Activated naive CD4-positive, alpha-beta T cell treated with anti-CD3 and anti-CD28 coated beads, Interleukin-2, amount 50 U/mL, for 72 hours (primary cell): ENCODE data around the gene NTRK1. TPM values are rescaled to one million over a fixed set of nuclear protein-coding genes. Genes with fewer than 3 reads are reported as not detected.

ENCODE experiments used
- ATAC-seq, 2 donors: fragments of 150-1000 bp; cut with Tn5 transposase; 2 replicates each; pipeline ENCODE4 v1.10.0; 2021; ENCODE audit warnings: mild to moderate bottlenecking in 2 of 2, moderate library complexity in 2 of 2
- DNase-seq, 2 donors: peaks; one replicate each; pipeline ENCODE4 v3.0.0; 2021 to 2022; ENCODE audit warnings: low spot score in 2 of 2
- H3K27ac Mint-ChIP-seq, 2 donors: one replicate each; pipeline ENCODE4 v1.8.0; 2022; ENCODE audit warnings: mild to moderate bottlenecking in 2 of 2, mixed read lengths in 2 of 2
- H3K36me3 Mint-ChIP-seq, 2 donors: one replicate each; pipeline ENCODE4 v1.8.0; 2022; ENCODE audit warnings: mixed read lengths in 2 of 2
- H3K9me3 Mint-ChIP-seq, 2 donors: one replicate each; pipeline ENCODE4 v1.8.0; 2022; ENCODE audit warnings: mixed read lengths in 2 of 2
- total RNA-seq, 2 donors: library from RNA; stranded (reverse); gene quantifications; one replicate each; pipeline ENCODE4 v1.2.3, GENCODE V29; 2022

Gene NTRK1
- total RNA-seq, 2 donors from 2014 or later, result 5.3 to 7.2 TPM

- DNase-seq, result no peak
- peak; percentile 43 to 61 for ATAC-seq
- H3K27ac Mint-ChIP-seq, result peak overlapping the region in 1 of 2 donors; percentile 42
Measured at GRCh38 chr1:156862997-156863599, 2.4 kb downstream of the NTRK1 start.

GRCh38 chr1:156863631-156864030, 3.0 kb downstream of the NTRK1 start:
- Mint-ChIP-seq H3K9me3 (no peaks in the 10 kb centered on the region), H3K27ac (peak overlapping the region in 1 of 2 donors; percentile 42), H3K36me3 (peaks cover 0 to under 1% of the 10 kb centered on the region in 2 donors)
- ATAC-seq (no peak), DNase-seq (no peak)

More at GRCh38 chr1:156862997-156863599, 2.4 kb downstream of the NTRK1 start:
- Mint-ChIP-seq H3K9me3 (no peaks in the 10 kb centered on the region), H3K36me3 (peaks cover 0 to 4% of the 10 kb centered on the region in 2 donors)

GRCh38 chr1:156864796-156865195, 4.1 kb downstream of the NTRK1 start:
- Mint-ChIP-seq H3K36me3 (no peaks in the 10 kb centered on the region), H3K27ac (no peak overlapping the region), H3K9me3 (no peaks in the 10 kb centered on the region)
- ATAC-seq (no peak), DNase-seq (no peak)

GRCh38 chr1:156865258-156865657, 4.6 kb downstream of the NTRK1 start:
- H3K27ac Mint-ChIP-seq, result no peak overlapping the region
- no peak for ATAC-seq
- H3K9me3 Mint-ChIP-seq, result no peaks in the 10 kb centered on the region
- H3K36me3 Mint-ChIP-seq, result no peaks in the 10 kb centered on the region
- DNase-seq, result no peak

GRCh38 chr1:156865865-156866248, 5.2 kb downstream of the NTRK1 start:
- Mint-ChIP-seq H3K9me3 (no peaks in the 10 kb centered on the region), H3K36me3 (no peaks in the 10 kb centered on the region), H3K27ac (no peak overlapping the region)
- ATAC-seq, result no peak
- no peak for DNase-seq

GRCh38 chr1:156866249-156866909, 5.7 kb downstream of the NTRK1 start:
- DNase-seq, result no peak
- ATAC-seq, result peak in 1 of 2 donors; percentile 46
- peak overlapping the region in 1 of 2 donors; percentile 15 for H3K27ac Mint-ChIP-seq

GRCh38 chr1:156868341-156868740, 7.7 kb downstream of the NTRK1 start:
- no peaks in the 10 kb centered on the region for H3K36me3 Mint-ChIP-seq
- no peak for DNase-seq
- H3K9me3 Mint-ChIP-seq, result no peaks in the 10 kb centered on the region
- ATAC-seq, result no peak
- H3K27ac Mint-ChIP-seq, result peak overlapping the region in 1 of 2 donors; percentile 15

More at GRCh38 chr1:156866249-156866909, 5.7 kb downstream of the NTRK1 start:
- Mint-ChIP-seq H3K9me3 (no peaks in the 10 kb centered on the region), H3K36me3 (no peaks in the 10 kb centered on the region)

GRCh38 chr1:156869455-156869854, 8.8 kb downstream of the NTRK1 start:
- Mint-ChIP-seq H3K27ac (no peak overlapping the region), H3K36me3 (no peaks in the 10 kb centered on the region), H3K9me3 (no peaks in the 10 kb centered on the region)
- no peak for ATAC-seq
- DNase-seq, result no peak

GRCh38 chr1:156873659-156874058, 13.0 kb downstream of the NTRK1 start:
- ATAC-seq, result no peak
- H3K36me3 Mint-ChIP-seq, result no peaks in the 10 kb centered on the region
- DNase-seq, result no peak
- H3K27ac Mint-ChIP-seq, result no peak overlapping the region
- H3K9me3 Mint-ChIP-seq, result no peaks in the 10 kb centered on the region

- DNase-seq (no peak), ATAC-seq (no peak)
- peak overlapping the region in 1 of 2 donors; percentile 17 for H3K27ac Mint-ChIP-seq
- no peaks in the 10 kb centered on the region for H3K9me3 Mint-ChIP-seq
- H3K36me3 Mint-ChIP-seq, result no peaks in the 10 kb centered on the region
Measured at GRCh38 chr1:156874142-156874541, 13.5 kb downstream of the NTRK1 start.

GRCh38 chr1:156874572-156875340, 14.1 kb downstream of the NTRK1 start:
- Mint-ChIP-seq H3K27ac (peak overlapping the region in 1 of 2 donors; percentile 17), H3K36me3 (no peaks in the 10 kb centered on the region), H3K9me3 (no peaks in the 10 kb centered on the region)
- no peak for ATAC-seq
- no peak for DNase-seq

GRCh38 chr1:156875341-156875615, 14.6 kb downstream of the NTRK1 start:
- no peaks in the 10 kb centered on the region for H3K9me3 Mint-ChIP-seq
- no peak for ATAC-seq
- no peaks in the 10 kb centered on the region for H3K36me3 Mint-ChIP-seq
- H3K27ac Mint-ChIP-seq, result no peak overlapping the region
- DNase-seq, result no peak

- no peak for ATAC-seq
- Mint-ChIP-seq H3K9me3 (no peaks in the 10 kb centered on the region), H3K36me3 (no peaks in the 10 kb centered on the region), H3K27ac (no peak overlapping the region)
- no peak for DNase-seq
Measured at GRCh38 chr1:156876281-156876680, 15.6 kb downstream of the NTRK1 start.

- ATAC-seq, result no peak
- no peak for DNase-seq
Measured at GRCh38 chr1:156877433-156878170, 16.9 kb downstream of the NTRK1 start.

GRCh38 chr1:156879876-156880275, 19.2 kb downstream of the NTRK1 start:
- DNase-seq (no peak), ATAC-seq (no peak)
- H3K9me3 Mint-ChIP-seq, result no peaks in the 10 kb centered on the region
- no peak overlapping the region for H3K27ac Mint-ChIP-seq
- no peaks in the 10 kb centered on the region for H3K36me3 Mint-ChIP-seq

More at GRCh38 chr1:156877433-156878170, 16.9 kb downstream of the NTRK1 start:
- Mint-ChIP-seq H3K36me3 (no peaks in the 10 kb centered on the region), H3K27ac (no peak overlapping the region), H3K9me3 (no peaks in the 10 kb centered on the region)

- H3K27ac Mint-ChIP-seq, result no peak overlapping the region
- no peaks in the 10 kb centered on the region for H3K36me3 Mint-ChIP-seq
- ATAC-seq, result no peak
- H3K9me3 Mint-ChIP-seq, result no peaks in the 10 kb centered on the region
- no peak for DNase-seq
Measured at GRCh38 chr1:156880473-156880872, 19.8 kb downstream of the NTRK1 start.

- no peak for DNase-seq
- no peak overlapping the region for H3K27ac Mint-ChIP-seq
- ATAC-seq, result no peak
- H3K36me3 Mint-ChIP-seq, result no peaks in the 10 kb centered on the region
- no peaks in the 10 kb centered on the region for H3K9me3 Mint-ChIP-seq
Measured at GRCh38 chr1:156881101-156881500, 20.4 kb downstream of the NTRK1 start.
